Smooth muscle cell of the coronary artery (primary cell): Measurements from ENCODE around the gene GM2A. TPM values are rescaled to one million over a fixed set of nuclear protein-coding genes. Genes with fewer than 3 reads are reported as not detected.

Source experiments
- total RNA-seq: library from RNA; depleted of rRNA; stranded (reverse); fragments of >200 nt; gene quantifications from 2 replicates; pipeline ENCODE4 v1.2.3, GENCODE V29; 2014; ENCODE audit warnings: low replicate concordance

GM2A gene
- 14.1 and 39.8 TPM in 2 replicates for total RNA-seq

DNA sequence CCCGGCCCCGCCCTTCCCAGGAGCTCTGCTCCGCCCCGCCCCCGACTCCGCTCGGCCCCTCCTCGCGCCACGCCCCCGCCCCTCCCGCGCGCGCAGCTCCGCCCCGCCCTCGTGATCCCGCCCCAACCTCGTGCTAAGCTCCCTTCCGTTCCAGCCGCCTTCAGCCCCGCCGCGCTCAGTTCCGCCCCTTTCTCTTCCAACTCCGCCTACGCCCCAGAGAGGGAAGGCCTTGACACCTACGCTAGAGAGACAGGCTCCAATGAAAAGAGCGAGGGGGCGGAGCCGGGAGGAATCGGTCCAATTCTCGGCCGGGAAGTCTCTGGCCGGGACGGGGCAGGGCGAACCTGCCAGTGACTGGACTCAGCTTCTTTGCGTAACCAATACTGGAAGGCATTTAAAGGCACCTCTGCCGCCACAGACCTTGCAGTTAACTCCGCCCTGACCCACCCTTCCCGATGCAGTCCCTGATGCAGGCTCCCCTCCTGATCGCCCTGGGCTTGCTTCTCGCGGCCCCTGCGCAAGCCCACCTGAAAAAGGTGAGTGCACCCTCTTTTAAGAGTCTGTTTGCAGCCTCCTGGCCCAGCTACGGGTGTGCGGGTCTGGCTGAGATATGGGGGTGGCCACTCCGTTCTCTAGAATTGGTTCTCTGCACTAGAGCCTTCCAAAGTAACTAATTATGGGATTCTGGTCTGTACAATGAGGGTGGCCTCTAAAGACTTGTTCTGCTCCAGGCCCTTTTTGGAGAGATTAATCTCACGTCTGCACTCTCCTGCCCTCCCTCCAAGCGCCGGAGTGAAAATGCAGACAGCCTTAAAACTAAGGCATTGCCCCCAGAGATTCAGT, at the start of gene GM2A:
TSS of gene GM2A (plus strand) at position 424 of the 843 bp plus-strand sequence. CDS start at position 456, 32 bp downstream.

GRCh38 chr5:151223447-151224264, 29.3 kb upstream of the GM2A start, which contains the start of gene CCDC69:
CCDC69 (minus strand) TSS chr5:151224092; CDS start chr5:151223970, 122 bp downstream.

GRCh38 chr5:151303666-151304065, 50.7 kb downstream of the GM2A start, which contains the start of gene SLC36A3:
SLC36A3 (minus strand) TSS chr5:151303766; CDS start chr5:151303354, 412 bp downstream.

Other genes with a start within 250 kb of the GM2A start
- 15.8 and 54.4 TPM in 2 replicates for gene GPX3, start 232.6 kb upstream of the GM2A start, total RNA-seq
- gene TNIP1, start 172.2 kb upstream of the GM2A start, total RNA-seq, result 66.5 and 74.7 TPM in 2 replicates
- gene ANXA6, start 95.4 kb upstream of the GM2A start, total RNA-seq, result 546 and 984 TPM in 2 replicates
- 0.38 and 5.9 TPM in 2 replicates for gene CCDC69, start 29.1 kb upstream of the GM2A start, total RNA-seq
- not detected in 2 replicates for gene SLC36A3, start 50.6 kb downstream of the GM2A start, total RNA-seq
- 0.12 TPM in 1 of 2 replicates, not detected in the other for gene SLC36A2, start 94.4 kb downstream of the GM2A start, total RNA-seq
- gene SLC36A1, start 194.4 kb downstream of the GM2A start, total RNA-seq, result 3.4 and 5.4 TPM in 2 replicates